Inflammatory macrophage treated with lipopolysaccharide for 1 hour (primary cell): Measurements from ENCODE around the gene BAIAP2L2.
A peak's percentile ranks its signal among the peaks of the same experiment; 100 is the strongest.

Experiments used
- DNase-seq, 2 donors: peaks; one replicate each; pipeline ENCODE4 v3.0.0-alpha.2; 2020 to 2022

BAIAP2L2 gene

GRCh38 chr22:38106814-38107578, 3.5 kb downstream of the BAIAP2L2 start:
- DNase-seq = no peak

GRCh38 chr22:38104084-38104483, 6.4 kb downstream of the BAIAP2L2 start:
- peak in 1 of 2 donors; percentile 44 for DNase-seq

- DNase-seq = no peak
Observed at GRCh38 chr22:38103641-38104040, 6.8 kb downstream of the BAIAP2L2 start.

- no peak for DNase-seq
Observed at GRCh38 chr22:38098410-38099249, 11.9 kb downstream of the BAIAP2L2 start.

GRCh38 chr22:38097557-38098409, 12.7 kb downstream of the BAIAP2L2 start:
- no peak for DNase-seq

GRCh38 chr22:38097058-38097457, 13.4 kb downstream of the BAIAP2L2 start:
- DNase-seq = no peak

- no peak for DNase-seq
Observed at GRCh38 chr22:38089474-38089851, 21.0 kb downstream of the BAIAP2L2 start.

- no peak for DNase-seq
Observed at GRCh38 chr22:38088629-38089473, 21.6 kb downstream of the BAIAP2L2 start.

GRCh38 chr22:38087855-38088254, 22.6 kb downstream of the BAIAP2L2 start:
- DNase-seq = no peak

GRCh38 chr22:38086942-38087341, 23.5 kb downstream of the BAIAP2L2 start:
- DNase-seq = no peak

- no peak for DNase-seq
Observed at GRCh38 chr22:38086001-38086845, 24.3 kb downstream of the BAIAP2L2 start.

- no peak for DNase-seq
Observed at GRCh38 chr22:38085501-38085900, 25.0 kb downstream of the BAIAP2L2 start.

GRCh38 chr22:38085056-38085455, 25.4 kb downstream of the BAIAP2L2 start:
- no peak for DNase-seq

GRCh38 chr22:38083931-38084631, 26.4 kb downstream of the BAIAP2L2 start, which contains the start of gene SLC16A8:
SLC16A8 (minus strand) TSS chr22:38084184; CDS start chr22:38082873, 1,311 bp downstream.
- no peak for DNase-seq

GRCh38 chr22:38082986-38083710, 27.3 kb downstream of the BAIAP2L2 start:
- DNase-seq = no peak

- DNase-seq = peak; percentile 23 to 29
Observed at GRCh38 chr22:38081941-38082828, 28.3 kb downstream of the BAIAP2L2 start.

- DNase-seq = no peak
Observed at GRCh38 chr22:38081636-38081940, 28.9 kb downstream of the BAIAP2L2 start.

GRCh38 chr22:38080850-38081635, 29.4 kb downstream of the BAIAP2L2 start:
- DNase-seq = no peak
